ENCODE data around the gene TDP1.

- TF ChIP-seq CTCF (IDR thresholded peaks at IDR 0.05; ENCODE audit: low read length): no peak
- TF ChIP-seq EZH2 (IDR thresholded peaks at IDR 0.05; ENCODE audit: borderline replicate concordance, low read length): no peak
Observed at GRCh38 chr14:89907655-89908054, 48.1 kb upstream of the TDP1 start.

Data from OCI-LY1 (cell line).